Fibroblast of lung (primary cell): ENCODE data around the gene KBTBD13.

Source experiments
- CTCF ChIP-seq, 2 donors: IDR thresholded peaks in 1 of 2; conservative IDR thresholded peaks in 1 of 2; 1 replicate in 1 of 2; 2 replicates in 1 of 2; pipeline ENCODE4 v1.5.1; 2011 to 2012; ENCODE audit warnings: low read length in 2 of 2, control low read depth in 1 of 2, inconsistent platforms in 1 of 2, low read depth in 1 of 2, mild to moderate bottlenecking in 1 of 2
- EZH2 ChIP-seq: IDR thresholded peaks from 2 replicates; pipeline ENCODE4 v1.5.1; 2012; ENCODE audit warnings: low read length, control low read depth, mild to moderate bottlenecking; ENCODE audit errors: missing control alignments

DNA sequence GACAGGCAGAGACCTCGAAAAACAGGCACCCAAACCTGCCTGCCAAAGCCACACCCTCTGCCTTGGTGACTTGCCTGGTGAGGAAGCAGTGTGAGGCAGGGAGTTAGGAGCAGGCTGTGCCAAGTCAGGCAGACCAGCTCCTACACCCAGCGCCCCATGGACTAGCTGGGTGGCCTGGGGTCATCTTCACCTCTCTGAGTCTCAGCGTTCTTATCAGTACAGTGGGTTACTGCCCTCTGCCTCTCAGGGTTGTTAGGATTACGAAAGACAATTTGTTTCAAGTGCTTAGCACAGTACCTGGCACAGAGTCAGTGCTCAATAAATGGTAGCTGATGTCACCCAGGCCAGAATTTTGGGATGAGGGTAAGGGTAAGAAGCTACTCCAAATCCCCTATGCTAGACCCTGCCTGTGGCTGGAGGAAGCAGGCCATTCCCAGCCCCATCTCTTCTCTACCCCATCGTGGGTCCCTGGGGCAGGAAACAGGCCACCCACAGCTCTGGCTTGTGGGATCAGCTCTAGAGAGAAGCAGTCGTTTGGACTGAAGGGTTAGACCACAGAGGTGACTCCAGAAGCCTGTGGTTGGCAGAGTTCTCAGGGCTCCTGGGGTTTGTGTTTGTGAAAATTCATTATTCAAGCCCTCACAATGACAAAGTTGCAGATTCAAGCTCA lies 21.2 kb upstream of the KBTBD13 start:
- TF ChIP-seq CTCF (conservative IDR thresholded peaks at IDR 0.05 in 1 of 2, IDR thresholded peaks at IDR 0.05 in 1 of 2; ENCODE audit: low read depth in 1 of 2, low read length in 2 of 2) (no peak), EZH2 (no peak)
